Upper lobe of right lung (tissue), 1 donor: ENCODE results near the gene C3orf52. TPM values are rescaled to one million over a fixed set of nuclear protein-coding genes. Genes with fewer than 3 reads are reported as not detected.
A peak's percentile ranks its signal among the peaks of the same experiment; 100 is the strongest.

ENCODE experiments used
- ATAC-seq: fragments of 200-7000 bp; cut with Tn5 transposase; one replicate; pipeline ENCODE4 v1.9.1; 2020; ENCODE audit warnings: mild to moderate bottlenecking, moderate library complexity
- DNase-seq: peaks from one replicate; pipeline ENCODE4 v3.0.0-alpha.2; 2020
- H3K27ac ChIP-seq: fragments of 200-600 bp; one replicate; pipeline ENCODE4 v1.8.0; 2022
- H3K27me3 ChIP-seq: fragments of 200-600 bp; one replicate; pipeline ENCODE4 v1.8.0; 2022; ENCODE audit warnings: mild to moderate bottlenecking
- H3K36me3 ChIP-seq: fragments of 200-600 bp; one replicate; pipeline ENCODE4 v1.8.0; 2022
- H3K4me1 ChIP-seq: fragments of 200-600 bp; one replicate; pipeline ENCODE4 v1.8.0; 2022
- H3K4me3 ChIP-seq: fragments of 200-600 bp; one replicate; pipeline ENCODE4 v1.8.0; 2022; ENCODE audit warnings: mild to moderate bottlenecking
- H3K9me3 ChIP-seq: fragments of 200-600 bp; one replicate; pipeline ENCODE4 v1.8.0; 2022
- intact Hi-C: fragments of 100-400 bp; cut with DNase I; formaldehyde crosslinking; loops from one replicate; pipeline ENCODE4 v1.11.0; 2022
- total RNA-seq: library from RNA; stranded (reverse); fragmentation: NEBNext Ultra II Directional; extraction: Animal tissue kit (Norgen Biotek cat#: 25700); gene quantifications from one replicate; pipeline ENCODE4 v1.2.1, GENCODE V29; 2021
- TF ChIP-seq, protein P1 (sequence below): fragments of 200-600 bp; IDR thresholded peaks from one replicate; pipeline ENCODE4 v1.8.0; 2022; ENCODE audit warnings: antibody characterized with exemption
- donor health status: DM: no; HTN: yes; CAD: no; lungs with severe emphysema.

The C3orf52 gene
- total RNA-seq, 1 donor from 2014 or later: 20.1 TPM

GRCh38 chr3:112117415-112117814 lies 31.2 kb downstream of the C3orf52 start:
- TF ChIP-seq, protein P1, sequence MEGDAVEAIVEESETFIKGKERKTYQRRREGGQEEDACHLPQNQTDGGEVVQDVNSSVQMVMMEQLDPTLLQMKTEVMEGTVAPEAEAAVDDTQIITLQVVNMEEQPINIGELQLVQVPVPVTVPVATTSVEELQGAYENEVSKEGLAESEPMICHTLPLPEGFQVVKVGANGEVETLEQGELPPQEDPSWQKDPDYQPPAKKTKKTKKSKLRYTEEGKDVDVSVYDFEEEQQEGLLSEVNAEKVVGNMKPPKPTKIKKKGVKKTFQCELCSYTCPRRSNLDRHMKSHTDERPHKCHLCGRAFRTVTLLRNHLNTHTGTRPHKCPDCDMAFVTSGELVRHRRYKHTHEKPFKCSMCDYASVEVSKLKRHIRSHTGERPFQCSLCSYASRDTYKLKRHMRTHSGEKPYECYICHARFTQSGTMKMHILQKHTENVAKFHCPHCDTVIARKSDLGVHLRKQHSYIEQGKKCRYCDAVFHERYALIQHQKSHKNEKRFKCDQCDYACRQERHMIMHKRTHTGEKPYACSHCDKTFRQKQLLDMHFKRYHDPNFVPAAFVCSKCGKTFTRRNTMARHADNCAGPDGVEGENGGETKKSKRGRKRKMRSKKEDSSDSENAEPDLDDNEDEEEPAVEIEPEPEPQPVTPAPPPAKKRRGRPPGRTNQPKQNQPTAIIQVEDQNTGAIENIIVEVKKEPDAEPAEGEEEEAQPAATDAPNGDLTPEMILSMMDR: no peak
- intact Hi-C loops: no loop called here

DNA sequence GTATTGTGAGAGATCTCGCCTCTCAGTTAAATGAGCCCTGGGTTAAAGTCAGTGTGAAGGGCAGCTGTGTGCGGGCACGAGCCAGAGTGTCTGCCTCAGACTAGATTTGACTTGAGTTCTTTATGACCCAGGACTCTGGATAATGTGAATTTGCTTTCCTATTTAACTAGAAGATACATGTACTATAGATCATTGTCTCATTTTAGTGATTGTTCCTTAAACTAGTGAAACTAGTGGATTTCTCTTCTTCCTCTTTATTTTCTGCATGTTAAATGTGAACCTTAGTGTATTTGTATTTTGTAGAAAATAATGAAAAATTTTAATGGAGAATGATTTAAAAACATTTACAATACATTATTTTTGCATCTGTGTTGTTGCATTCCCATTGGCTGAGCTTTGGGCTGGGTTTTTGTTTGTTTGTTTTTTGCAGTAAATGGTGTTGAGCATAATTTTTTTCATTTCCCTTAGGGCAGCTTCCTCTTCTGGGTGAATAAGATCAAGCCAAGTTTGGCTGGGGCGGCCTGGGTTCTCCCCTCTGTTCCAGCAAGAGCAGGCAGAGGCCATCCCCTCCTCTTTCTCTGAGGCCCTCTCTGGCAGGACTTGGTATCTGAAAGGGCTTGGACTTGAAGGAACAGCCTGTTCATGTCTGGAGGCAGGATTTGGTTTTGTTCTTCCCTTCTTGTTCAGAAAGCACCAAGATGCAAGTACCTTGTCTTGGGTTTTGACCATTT lies 31.8 kb downstream of the C3orf52 start:
- TF ChIP-seq, protein P1: no peak

More at GRCh38 chr3:112117415-112117814, 31.2 kb downstream of the C3orf52 start:
- DNase-seq: no peak
- Histone ChIP-seq H3K9me3 (no peaks in the 10 kb centered on the region), H3K4me3 (no peak overlapping the region), H3K27me3 (no peaks in the 10 kb centered on the region), H3K4me1 (no peaks in the 10 kb centered on the region), H3K27ac (no peak overlapping the region), H3K36me3 (no peaks in the 10 kb centered on the region)
- ATAC-seq: no peak

DNA sequence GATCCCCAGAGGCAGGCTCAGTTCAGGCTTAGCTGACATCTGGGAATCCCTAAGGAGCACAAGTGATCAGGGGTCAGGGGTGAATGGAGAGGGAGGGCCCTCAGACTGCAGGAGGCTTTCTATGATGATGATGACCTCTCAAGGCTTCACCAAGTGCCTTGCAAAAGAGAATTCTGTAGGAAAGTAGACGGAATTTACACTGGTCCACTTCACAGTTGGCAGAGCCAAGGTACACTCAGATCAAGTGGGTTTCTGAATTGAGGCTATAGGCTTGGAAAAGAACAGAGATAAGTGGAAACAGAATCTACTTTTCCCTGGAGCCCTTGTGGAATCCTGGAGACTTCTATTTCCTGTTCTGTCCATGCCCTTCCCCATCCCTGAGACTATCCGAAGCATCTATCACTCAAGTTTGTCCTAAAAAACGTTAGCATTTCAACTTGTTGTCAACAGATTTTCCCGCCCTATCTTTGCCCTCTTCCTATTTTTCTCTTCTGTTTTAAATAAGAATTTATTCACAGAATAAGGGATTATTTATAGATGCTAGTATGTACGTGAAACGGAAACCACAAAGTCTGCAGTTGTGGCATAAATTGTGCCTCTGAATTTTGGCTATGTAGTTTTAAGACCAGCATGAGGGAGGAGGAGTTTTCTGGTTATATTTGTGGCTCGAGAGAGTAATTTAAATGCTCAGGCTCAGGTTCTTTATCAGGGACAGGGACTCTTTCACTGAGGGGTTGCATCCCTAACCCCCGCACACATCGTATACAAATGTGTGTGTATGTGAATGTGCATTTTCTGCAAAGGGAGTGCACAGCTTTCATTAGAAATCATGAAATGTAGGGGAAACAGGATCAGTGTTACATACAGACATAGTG lies 34.0 kb downstream of the C3orf52 start:
- Histone ChIP-seq H3K27ac (no peak overlapping the region), H3K9me3 (no peaks in the 10 kb centered on the region), H3K36me3 (no peaks in the 10 kb centered on the region), H3K4me1 (no peaks in the 10 kb centered on the region), H3K4me3 (no peak overlapping the region), H3K27me3 (no peaks in the 10 kb centered on the region)
- TF ChIP-seq, protein P1: no peak
- intact Hi-C loops: no loop called here
- peak; percentile 52 for ATAC-seq
- no peak for DNase-seq

More for the DNA sequence above, 31.8 kb downstream of the C3orf52 start:
- Histone ChIP-seq H3K27me3 (no peaks in the 10 kb centered on the region), H3K36me3 (no peaks in the 10 kb centered on the region), H3K9me3 (no peaks in the 10 kb centered on the region), H3K27ac (no peak overlapping the region), H3K4me3 (no peak overlapping the region), H3K4me1 (no peaks in the 10 kb centered on the region)
- intact Hi-C loops: no loop called here
- DNase-seq (no peak), ATAC-seq (peak; percentile 45)

- Histone ChIP-seq H3K4me3 (no peak overlapping the region), H3K27ac (no peak overlapping the region), H3K36me3 (no peaks in the 10 kb centered on the region), H3K4me1 (no peaks in the 10 kb centered on the region), H3K9me3 (no peaks in the 10 kb centered on the region), H3K27me3 (no peaks in the 10 kb centered on the region)
- TF ChIP-seq, protein P1: no peak
- ATAC-seq (no peak), DNase-seq (no peak)
- intact Hi-C loops: no loop called here
These were observed 35.7 kb downstream of the C3orf52 start for GRCh38 chr3:112121577-112122547.

DNA sequence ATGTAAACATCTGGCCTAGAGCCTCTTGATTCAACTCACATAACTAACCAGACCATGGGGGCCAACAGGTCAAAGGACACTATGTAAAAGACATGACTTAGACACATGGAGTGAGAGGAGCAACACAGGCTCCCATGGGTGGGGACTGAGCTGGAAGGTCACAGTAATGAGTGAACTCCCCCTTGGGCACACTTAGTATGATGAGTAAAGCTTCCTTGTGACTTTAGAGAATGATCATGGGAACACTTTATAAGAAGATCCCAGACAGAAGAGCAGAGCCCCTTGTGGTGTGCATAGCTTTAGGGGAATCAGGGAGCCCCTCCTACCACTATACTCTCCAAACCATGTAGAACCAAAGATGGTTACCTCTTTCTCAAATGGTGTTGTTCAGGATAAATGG lies 36.7 kb downstream of the C3orf52 start:
- Histone ChIP-seq H3K4me3 (no peak overlapping the region), H3K9me3 (no peaks in the 10 kb centered on the region), H3K27me3 (no peaks in the 10 kb centered on the region), H3K36me3 (no peaks in the 10 kb centered on the region), H3K27ac (no peak overlapping the region), H3K4me1 (no peaks in the 10 kb centered on the region)
- intact Hi-C loops: no loop called here
- TF ChIP-seq, protein P1: no peak
- DNase-seq: no peak
- no peak for ATAC-seq
